ENCODE data around the gene POLR1H. TPM values are rescaled to one million over a fixed set of nuclear protein-coding genes. Genes with fewer than 3 reads are reported as not detected.

The POLR1H gene
- total RNA-seq, 4 donors from 2014 or later = 21.2 to 121 (median 33.4) TPM

DNA sequence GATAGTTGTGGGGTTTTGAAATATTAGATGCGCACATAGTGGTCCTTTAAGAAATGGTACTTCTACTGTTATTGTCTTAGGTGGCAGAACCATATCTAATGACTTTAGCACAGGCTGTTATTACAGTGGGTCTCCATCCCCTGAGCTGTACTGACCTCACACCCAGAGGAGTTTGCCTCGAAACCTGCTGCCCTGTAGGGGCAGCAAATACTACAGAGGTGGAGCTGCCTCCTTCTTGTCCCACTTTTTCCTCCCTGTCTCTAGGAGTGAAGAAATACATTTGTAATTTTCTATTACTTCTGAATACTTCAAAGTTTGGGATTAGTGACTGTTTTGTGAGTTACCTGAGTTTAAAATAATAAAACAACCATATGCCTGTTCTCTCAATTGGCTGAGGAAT lies 43.6 kb downstream of the POLR1H start:
- Histone ChIP-seq H3K9me3 (no peaks in the 10 kb centered on the region), H3K27ac (no peak overlapping the region), H3K36me3 (no peaks in the 10 kb centered on the region), H3K4me1 (peaks cover 0 to 11% of the 10 kb centered on the region in 2 donors), H3K4me3 (no peak overlapping the region), H3K27me3 (peaks cover 0 to 10% of the 10 kb centered on the region in 2 donors)
- intact Hi-C loops (cut with DNase I; ENCODE audit: low total_unique reads) = no loop called here
- DNase-seq = no peak
- no peak for TF ChIP-seq POLR2A (IDR thresholded peaks at IDR 0.05)
- TF ChIP-seq, protein P1, sequence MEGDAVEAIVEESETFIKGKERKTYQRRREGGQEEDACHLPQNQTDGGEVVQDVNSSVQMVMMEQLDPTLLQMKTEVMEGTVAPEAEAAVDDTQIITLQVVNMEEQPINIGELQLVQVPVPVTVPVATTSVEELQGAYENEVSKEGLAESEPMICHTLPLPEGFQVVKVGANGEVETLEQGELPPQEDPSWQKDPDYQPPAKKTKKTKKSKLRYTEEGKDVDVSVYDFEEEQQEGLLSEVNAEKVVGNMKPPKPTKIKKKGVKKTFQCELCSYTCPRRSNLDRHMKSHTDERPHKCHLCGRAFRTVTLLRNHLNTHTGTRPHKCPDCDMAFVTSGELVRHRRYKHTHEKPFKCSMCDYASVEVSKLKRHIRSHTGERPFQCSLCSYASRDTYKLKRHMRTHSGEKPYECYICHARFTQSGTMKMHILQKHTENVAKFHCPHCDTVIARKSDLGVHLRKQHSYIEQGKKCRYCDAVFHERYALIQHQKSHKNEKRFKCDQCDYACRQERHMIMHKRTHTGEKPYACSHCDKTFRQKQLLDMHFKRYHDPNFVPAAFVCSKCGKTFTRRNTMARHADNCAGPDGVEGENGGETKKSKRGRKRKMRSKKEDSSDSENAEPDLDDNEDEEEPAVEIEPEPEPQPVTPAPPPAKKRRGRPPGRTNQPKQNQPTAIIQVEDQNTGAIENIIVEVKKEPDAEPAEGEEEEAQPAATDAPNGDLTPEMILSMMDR (IDR thresholded peaks at IDR 0.05) = no peak

DNA sequence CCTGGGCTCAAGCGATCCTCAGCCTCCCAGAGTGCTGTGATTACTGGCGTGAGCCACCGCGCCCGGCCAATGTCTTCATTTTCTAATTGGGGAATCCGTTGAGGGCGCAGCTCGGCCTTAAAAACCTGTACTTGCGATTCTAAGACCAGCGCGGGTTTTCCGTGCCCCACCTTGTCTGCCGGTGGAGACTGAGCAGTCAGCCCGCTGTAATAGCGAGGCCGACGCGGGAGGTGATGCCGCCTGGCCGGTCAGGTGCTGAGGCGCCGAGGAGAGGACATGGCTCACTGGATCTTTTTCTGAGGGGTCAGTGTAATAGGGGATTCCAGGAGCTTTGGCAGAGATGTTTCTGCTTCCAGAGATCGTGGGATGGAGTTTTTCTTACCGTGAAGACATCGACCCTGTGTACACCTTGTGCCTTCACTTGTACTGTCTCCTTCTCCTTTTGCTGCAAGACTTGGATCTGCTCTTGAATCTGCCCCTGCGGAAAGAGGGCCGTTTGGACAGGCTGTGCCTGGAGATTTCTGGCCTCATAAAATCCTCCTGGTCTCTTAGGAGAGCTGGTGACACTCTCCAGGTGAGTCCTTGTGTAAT lies 50.3 kb downstream of the POLR1H start:
- TF ChIP-seq POLR2A (IDR thresholded peaks at IDR 0.05) = no peak
- TF ChIP-seq, protein P1 (IDR thresholded peaks at IDR 0.05) = no peak
- H3K36me3 ChIP-seq = no peaks in the 10 kb centered on the region
- H3K4me1 ChIP-seq = no peaks in the 10 kb centered on the region
- peaks cover 0 to 19% of the 10 kb centered on the region in 2 donors for H3K27me3 ChIP-seq
- H3K9me3 ChIP-seq = no peaks in the 10 kb centered on the region
- intact Hi-C loops (cut with DNase I; ENCODE audit: low total_unique reads) = no loop called here
- no peak overlapping the region for H3K27ac ChIP-seq
- H3K4me3 ChIP-seq = no peak overlapping the region
- no peak for DNase-seq

DNA sequence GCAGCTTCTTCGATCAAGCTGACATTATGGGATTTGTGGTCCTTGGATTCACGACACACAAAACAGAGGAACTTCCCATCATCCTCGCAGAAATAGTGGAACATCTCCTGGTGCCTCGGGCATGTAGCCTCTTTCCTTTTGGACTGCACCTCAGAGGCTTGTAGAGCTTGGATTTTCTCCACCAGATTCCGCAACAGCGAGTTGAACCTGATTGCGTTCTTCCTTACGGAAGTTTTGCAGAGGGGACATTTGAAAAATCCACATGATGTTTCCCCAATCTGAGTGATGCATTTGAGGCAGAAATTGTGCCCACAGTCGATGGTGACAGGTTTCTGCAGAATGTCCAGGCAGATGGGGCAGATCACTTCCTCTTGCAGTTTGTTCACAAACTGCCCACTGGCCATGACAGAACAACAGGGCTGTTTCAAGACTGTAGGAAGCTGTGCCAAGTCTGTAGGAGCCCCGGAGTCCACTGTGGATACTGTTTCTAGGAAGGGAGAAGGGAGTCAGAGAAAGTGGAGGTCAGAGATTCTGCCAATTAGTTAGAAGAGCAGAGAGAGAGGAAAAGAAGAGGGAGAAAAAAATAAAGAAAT lies 51.4 kb downstream of the POLR1H start:
- no peak overlapping the region for H3K27ac ChIP-seq
- no peaks in the 10 kb centered on the region for H3K9me3 ChIP-seq
- DNase-seq = no peak
- no peaks in the 10 kb centered on the region for H3K36me3 ChIP-seq
- intact Hi-C loops (cut with DNase I; ENCODE audit: low total_unique reads) = no loop called here
- no peaks in the 10 kb centered on the region for H3K4me1 ChIP-seq
- H3K4me3 ChIP-seq = no peak overlapping the region
- H3K27me3 ChIP-seq = peaks cover 0 to 19% of the 10 kb centered on the region in 2 donors
- TF ChIP-seq POLR2A (IDR thresholded peaks at IDR 0.05) = no peak
- TF ChIP-seq, protein P1 (IDR thresholded peaks at IDR 0.05) = no peak

DNA sequence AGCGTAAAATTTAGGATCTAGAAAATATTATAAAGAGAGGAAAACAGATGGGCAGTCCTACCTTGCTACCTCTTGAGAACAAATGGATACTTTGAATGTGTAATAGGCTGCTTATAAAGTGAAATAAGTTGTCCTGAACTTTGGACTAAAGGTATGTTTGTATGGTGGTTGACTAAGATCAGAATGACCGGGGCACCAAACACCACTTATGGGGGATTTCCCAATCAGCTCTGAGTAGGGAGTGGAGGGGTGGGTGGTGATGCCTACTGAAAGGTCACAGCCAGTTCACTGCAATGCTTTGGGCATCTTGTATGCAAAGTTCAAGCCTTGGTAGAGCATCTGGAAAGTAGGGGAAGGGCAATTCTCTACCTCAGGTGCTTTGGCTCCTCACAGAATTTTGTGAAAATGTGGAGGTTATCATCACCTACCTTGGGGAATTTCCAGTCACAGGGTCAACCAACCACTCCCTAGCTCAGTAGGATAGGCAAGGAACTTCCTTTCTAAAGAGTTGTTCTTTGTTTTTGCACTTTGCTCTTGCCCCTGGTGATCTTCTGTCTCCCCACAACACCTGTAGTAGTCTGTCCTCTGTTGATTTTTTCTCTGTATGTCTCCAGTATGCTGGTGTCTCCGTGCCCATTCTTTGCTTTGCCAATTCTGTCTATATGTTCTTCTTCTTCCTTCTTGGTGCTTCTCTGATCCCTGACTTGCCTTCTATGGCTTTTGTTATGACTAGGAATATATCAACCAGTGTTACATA lies 52.1 kb downstream of the POLR1H start, which contains the start of gene TRIM31:
Gene TRIM31 (minus strand): TSS at position 88 of the 757 bp plus-strand sequence. CDS start 285 bp downstream, outside the sequence.
- intact Hi-C loops (cut with DNase I; ENCODE audit: low total_unique reads) = no loop called here
- Histone ChIP-seq H3K36me3 (no peaks in the 10 kb centered on the region), H3K4me1 (no peaks in the 10 kb centered on the region), H3K4me3 (no peak within 1 kb of the TSS), H3K9me3 (no peaks in the 10 kb centered on the region), H3K27ac (no peak within 1 kb of the TSS), H3K27me3 (peaks cover 0 to 19% of the 10 kb centered on the region in 2 donors)
- DNase-seq = no peak
- TF ChIP-seq POLR2A (IDR thresholded peaks at IDR 0.05) = no peak
- TF ChIP-seq, protein P1 (IDR thresholded peaks at IDR 0.05) = no peak

DNA sequence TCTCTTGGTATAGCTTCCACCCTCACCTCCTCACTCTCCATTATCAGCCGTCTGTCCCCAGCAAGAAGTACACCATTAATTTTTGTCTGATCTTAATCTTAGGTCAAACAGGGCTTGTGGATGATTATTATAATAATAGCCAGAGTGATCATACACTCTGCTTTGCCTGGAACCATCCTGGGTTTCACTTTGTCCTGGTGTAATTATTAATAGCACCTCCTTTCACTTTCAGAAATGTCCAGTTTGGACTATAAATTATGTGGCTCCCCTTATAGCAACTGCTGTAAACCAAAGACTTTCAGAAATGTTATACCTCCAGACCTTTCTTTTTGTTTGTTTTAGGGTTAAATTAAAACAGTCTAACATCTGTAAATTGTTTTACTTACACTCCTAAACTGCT lies 52.8 kb downstream of the POLR1H start:
- TF ChIP-seq, protein P1 (IDR thresholded peaks at IDR 0.05) = no peak
- no peak for TF ChIP-seq POLR2A (IDR thresholded peaks at IDR 0.05)
- Histone ChIP-seq H3K27me3 (peaks cover 0 to 19% of the 10 kb centered on the region in 2 donors), H3K9me3 (no peaks in the 10 kb centered on the region), H3K4me3 (no peak overlapping the region), H3K27ac (no peak overlapping the region), H3K4me1 (no peaks in the 10 kb centered on the region), H3K36me3 (no peaks in the 10 kb centered on the region)
- DNase-seq = no peak
- intact Hi-C loops (cut with DNase I; ENCODE audit: low total_unique reads) = no loop called here
